WTC11 (cell line): ENCODE measurements around the gene LETM1. TPM values are rescaled to one million over a fixed set of nuclear protein-coding genes. Genes with fewer than 3 reads are reported as not detected.
"Not testable (repeated sequence)": the region's sequence is repeated elsewhere in the genome, so short reads cannot be mapped to it uniquely, and the experiment has no call there.

ENCODE experiments used
- ATAC-seq: fragments of 200-7000 bp; cut with Tn5 transposase; 2 replicates; pipeline ENCODE4 v1.10.0; 2021; ENCODE audit warnings: mild to moderate bottlenecking, moderate library complexity
- CTCF ChIA-PET: fragments of 300-600 bp; sonication (Branson Sonifier 250); formaldehyde crosslinking; loops from one replicate; lab custom pipeline; 2021; ENCODE audit warnings: antibody characterized with exemption; lab: Charles Lee
- POLR2A ChIA-PET: fragments of 350-600 bp; sonication (Branson Sonifier 250); formaldehyde crosslinking; loops from one replicate; lab custom pipeline; 2021; ENCODE audit warnings: antibody characterized with exemption; lab: Charles Lee
- DNase-seq: peaks from one replicate; pipeline ENCODE4 v3.0.0; 2021; ENCODE audit warnings: low spot score
- H3K27ac Mint-ChIP-seq: 2 replicates; pipeline ENCODE4 v1.8.0; 2021; ENCODE audit warnings: mixed read lengths
- H3K27me3 Mint-ChIP-seq: 2 replicates; pipeline ENCODE4 v1.8.0; 2021; ENCODE audit warnings: low read depth, mild to moderate bottlenecking, moderate library complexity, mixed read lengths
- H3K36me3 Mint-ChIP-seq: 2 replicates; pipeline ENCODE4 v1.8.0; 2021; ENCODE audit warnings: mixed read lengths
- H3K4me1 Mint-ChIP-seq: 2 replicates; pipeline ENCODE4 v1.8.0; 2022; ENCODE audit warnings: mixed read lengths
- H3K4me3 Mint-ChIP-seq: 2 replicates; pipeline ENCODE4 v1.8.0; 2021; ENCODE audit warnings: mild to moderate bottlenecking, moderate library complexity, mixed read lengths
- H3K9me3 Mint-ChIP-seq: 2 replicates; pipeline ENCODE4 v1.8.0; 2021; ENCODE audit warnings: mixed read lengths
- CREM ChIP-seq: sonication (generic); formaldehyde crosslinking; IDR thresholded peaks from 2 replicates; pipeline ENCODE4 v1.8.1; 2022; ENCODE audit warnings: mild to moderate bottlenecking, missing genetic modification reagents, moderate library complexity
- KAT7 ChIP-seq: sonication (generic); formaldehyde crosslinking; IDR thresholded peaks from 2 replicates; pipeline ENCODE4 v1.8.1; 2023; ENCODE audit warnings: missing genetic modification reagents, mild to moderate bottlenecking, borderline replicate concordance
- NFE2L1 ChIP-seq: sonication (generic); formaldehyde crosslinking; IDR thresholded peaks from 2 replicates; pipeline ENCODE4 v1.8.1; 2023; ENCODE audit warnings: missing genetic modification reagents
- OVOL2 ChIP-seq: fragments of 250-450 bp; sonication (Bioruptor Pico); IDR thresholded peaks from 2 replicates; pipeline ENCODE4 v1.9.0; 2021; ENCODE audit warnings: mild to moderate bottlenecking, borderline replicate concordance
- PRRX2 ChIP-seq: fragments of 250-450 bp; sonication (Bioruptor Pico); IDR thresholded peaks from 2 replicates; pipeline ENCODE4 v1.8.0; 2021; ENCODE audit warnings: mild to moderate bottlenecking
- ZNF121 ChIP-seq: sonication (generic); formaldehyde crosslinking; IDR thresholded peaks from 2 replicates; pipeline ENCODE4 v1.8.0; 2023; ENCODE audit warnings: missing genetic modification reagents
- ZNF138 ChIP-seq: sonication (generic); formaldehyde crosslinking; conservative IDR thresholded peaks from 2 replicates; pipeline ENCODE4 v1.8.1; 2022; ENCODE audit warnings: mild to moderate bottlenecking, moderate library complexity, missing genetic modification reagents
- ZNF263 ChIP-seq: sonication (generic); formaldehyde crosslinking; IDR thresholded peaks from 2 replicates; pipeline ENCODE4 v1.8.1; 2022; ENCODE audit warnings: low read depth, mild to moderate bottlenecking, moderate library complexity, missing genetic modification reagents
- ZNF423 ChIP-seq: fragments of 250-450 bp; sonication (Bioruptor Pico); IDR thresholded peaks from 2 replicates; pipeline ENCODE4 v2.1.2; 2022; ENCODE audit warnings: mild to moderate bottlenecking, moderate library complexity
- total RNA-seq: library from RNA; stranded (reverse); gene quantifications from 3 replicates; pipeline ENCODE4 v1.2.3, GENCODE V29; 2021
- TF ChIP-seq, protein P1 (sequence below): sonication (generic); formaldehyde crosslinking; IDR thresholded peaks from 2 replicates; pipeline ENCODE4 v1.8.0; 2023; ENCODE audit warnings: missing genetic modification reagents, mild to moderate bottlenecking, borderline replicate concordance
- TF ChIP-seq, protein P2 (sequence below): sonication (generic); formaldehyde crosslinking; IDR thresholded peaks from 2 replicates; pipeline ENCODE4 v1.8.1; 2022; ENCODE audit warnings: mild to moderate bottlenecking, moderate library complexity, missing genetic modification reagents
- TF ChIP-seq, protein P3 (sequence below): sonication (generic); formaldehyde crosslinking; conservative IDR thresholded peaks from 2 replicates; pipeline ENCODE4 v1.8.1; 2023; ENCODE audit warnings: mild to moderate bottlenecking, low read depth, missing genetic modification reagents, moderate library complexity
- TF ChIP-seq, protein P4 (sequence below): sonication (generic); formaldehyde crosslinking; IDR thresholded peaks from 2 replicates; pipeline ENCODE4 v1.8.1; 2023; ENCODE audit warnings: mild to moderate bottlenecking, moderate library complexity, missing genetic modification reagents
- TF ChIP-seq, protein P5 (sequence below): fragments of 250-450 bp; sonication (Bioruptor Pico); IDR thresholded peaks from 2 replicates; pipeline ENCODE4 v1.9.0; 2021; ENCODE audit warnings: mild to moderate bottlenecking
- TF ChIP-seq, protein P6 (sequence below): sonication (generic); formaldehyde crosslinking; IDR thresholded peaks from 2 replicates; pipeline ENCODE4 v1.8.1; 2022; ENCODE audit warnings: low read depth, missing genetic modification reagents, borderline replicate concordance
- TF ChIP-seq, protein P7 (sequence below): sonication (generic); formaldehyde crosslinking; IDR thresholded peaks from 2 replicates; pipeline ENCODE4 v1.8.0; 2022; ENCODE audit warnings: mild to moderate bottlenecking, missing genetic modification reagents
- TF ChIP-seq, protein P8 (sequence below): fragments of 250-450 bp; sonication (Bioruptor Pico); IDR thresholded peaks from 2 replicates; pipeline ENCODE4 v1.9.0; 2021; ENCODE audit warnings: mild to moderate bottlenecking, borderline replicate concordance

LETM1 gene
- total RNA-seq, 1 experiment from 2014 or later, result 66.7 TPM

DNA sequence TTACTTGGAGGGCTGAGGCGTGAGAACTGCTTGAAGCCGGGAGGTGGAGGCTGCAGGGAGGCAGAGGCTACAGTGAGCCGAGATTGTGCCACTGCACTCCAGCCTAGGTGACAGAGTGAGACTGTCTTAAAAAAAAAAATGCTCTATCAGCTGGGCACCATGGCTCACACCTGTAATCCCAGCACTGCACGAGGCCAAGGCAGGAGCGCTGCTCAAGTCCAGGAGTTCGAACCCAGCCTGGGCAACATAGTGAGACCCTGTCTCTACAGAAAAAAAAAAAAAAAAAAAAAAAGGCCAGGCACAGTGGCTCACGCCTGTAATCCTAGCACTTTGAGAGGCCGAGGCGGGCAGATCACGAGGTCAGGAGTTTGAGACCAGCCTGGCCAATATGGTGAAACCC is 11.3 kb downstream of the LETM1 start:
- DNase-seq, CTCF ChIA-PET: not testable (repeated sequence)
- TF ChIP-seq ZNF121 (CRISPR knock-in tag), result peak; percentile 78
- TF ChIP-seq, all 79 proteins: peak for 1; not testable (repeated sequence) for 78
- H3K27me3 Mint-ChIP-seq, ATAC-seq, POLR2A ChIA-PET, H3K27ac Mint-ChIP-seq, H3K4me3 Mint-ChIP-seq, H3K9me3 Mint-ChIP-seq, H3K4me1 Mint-ChIP-seq: not testable (repeated sequence)
- H3K36me3 Mint-ChIP-seq, result peaks cover 30% of the 10 kb centered on the region

DNA sequence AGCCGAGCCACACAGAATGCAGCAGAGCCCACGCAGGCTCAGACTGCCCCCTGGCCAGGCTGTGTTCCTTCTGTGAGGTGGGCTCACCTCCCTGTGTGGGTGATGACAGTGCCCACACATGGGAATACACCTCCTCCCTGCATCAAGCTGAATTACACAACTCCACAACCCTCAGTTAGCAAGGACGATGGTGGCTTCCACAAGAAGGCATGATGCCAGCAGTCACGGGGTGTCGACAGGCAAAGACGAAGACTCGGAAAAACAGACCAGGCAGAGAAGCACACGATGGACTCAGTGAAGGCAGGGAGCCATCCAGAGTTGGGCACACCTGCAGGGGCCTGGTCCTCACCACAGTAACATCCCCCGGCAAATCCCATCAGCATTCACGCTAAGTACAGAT is 12.1 kb downstream of the LETM1 start:
- Mint-ChIP-seq H3K4me1 (no peaks in the 10 kb centered on the region), H3K27me3 (no peaks in the 10 kb centered on the region), H3K36me3 (peaks cover 38% of the 10 kb centered on the region), H3K4me3 (no peak overlapping the region), H3K27ac (peak overlapping the region; percentile 37), H3K9me3 (no peaks in the 10 kb centered on the region)
- TF ChIP-seq CREM (CRISPR knock-in tag) (no peak), KAT7 (CRISPR knock-in tag) (no peak), PRRX2 (CRISPR knock-in tag) (no peak), OVOL2 (CRISPR knock-in tag) (no peak), NFE2L1 (CRISPR knock-in tag) (no peak), ZNF138 (CRISPR knock-in tag) (no peak), ZNF423 (no peak), ZNF263 (CRISPR knock-in tag) (no peak)
- TF ChIP-seq, protein P1, sequence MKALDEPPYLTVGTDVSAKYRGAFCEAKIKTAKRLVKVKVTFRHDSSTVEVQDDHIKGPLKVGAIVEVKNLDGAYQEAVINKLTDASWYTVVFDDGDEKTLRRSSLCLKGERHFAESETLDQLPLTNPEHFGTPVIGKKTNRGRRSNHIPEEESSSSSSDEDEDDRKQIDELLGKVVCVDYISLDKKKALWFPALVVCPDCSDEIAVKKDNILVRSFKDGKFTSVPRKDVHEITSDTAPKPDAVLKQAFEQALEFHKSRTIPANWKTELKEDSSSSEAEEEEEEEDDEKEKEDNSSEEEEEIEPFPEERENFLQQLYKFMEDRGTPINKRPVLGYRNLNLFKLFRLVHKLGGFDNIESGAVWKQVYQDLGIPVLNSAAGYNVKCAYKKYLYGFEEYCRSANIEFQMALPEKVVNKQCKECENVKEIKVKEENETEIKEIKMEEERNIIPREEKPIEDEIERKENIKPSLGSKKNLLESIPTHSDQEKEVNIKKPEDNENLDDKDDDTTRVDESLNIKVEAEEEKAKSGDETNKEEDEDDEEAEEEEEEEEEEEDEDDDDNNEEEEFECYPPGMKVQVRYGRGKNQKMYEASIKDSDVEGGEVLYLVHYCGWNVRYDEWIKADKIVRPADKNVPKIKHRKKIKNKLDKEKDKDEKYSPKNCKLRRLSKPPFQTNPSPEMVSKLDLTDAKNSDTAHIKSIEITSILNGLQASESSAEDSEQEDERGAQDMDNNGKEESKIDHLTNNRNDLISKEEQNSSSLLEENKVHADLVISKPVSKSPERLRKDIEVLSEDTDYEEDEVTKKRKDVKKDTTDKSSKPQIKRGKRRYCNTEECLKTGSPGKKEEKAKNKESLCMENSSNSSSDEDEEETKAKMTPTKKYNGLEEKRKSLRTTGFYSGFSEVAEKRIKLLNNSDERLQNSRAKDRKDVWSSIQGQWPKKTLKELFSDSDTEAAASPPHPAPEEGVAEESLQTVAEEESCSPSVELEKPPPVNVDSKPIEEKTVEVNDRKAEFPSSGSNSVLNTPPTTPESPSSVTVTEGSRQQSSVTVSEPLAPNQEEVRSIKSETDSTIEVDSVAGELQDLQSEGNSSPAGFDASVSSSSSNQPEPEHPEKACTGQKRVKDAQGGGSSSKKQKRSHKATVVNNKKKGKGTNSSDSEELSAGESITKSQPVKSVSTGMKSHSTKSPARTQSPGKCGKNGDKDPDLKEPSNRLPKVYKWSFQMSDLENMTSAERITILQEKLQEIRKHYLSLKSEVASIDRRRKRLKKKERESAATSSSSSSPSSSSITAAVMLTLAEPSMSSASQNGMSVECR (CRISPR knock-in tag), result no peak
- TF ChIP-seq, protein P2, sequence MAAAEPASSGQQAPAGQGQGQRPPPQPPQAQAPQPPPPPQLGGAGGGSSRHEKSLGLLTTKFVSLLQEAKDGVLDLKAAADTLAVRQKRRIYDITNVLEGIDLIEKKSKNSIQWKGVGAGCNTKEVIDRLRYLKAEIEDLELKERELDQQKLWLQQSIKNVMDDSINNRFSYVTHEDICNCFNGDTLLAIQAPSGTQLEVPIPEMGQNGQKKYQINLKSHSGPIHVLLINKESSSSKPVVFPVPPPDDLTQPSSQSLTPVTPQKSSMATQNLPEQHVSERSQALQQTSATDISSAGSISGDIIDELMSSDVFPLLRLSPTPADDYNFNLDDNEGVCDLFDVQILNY (CRISPR knock-in tag), result no peak
- TF ChIP-seq, protein P3, sequence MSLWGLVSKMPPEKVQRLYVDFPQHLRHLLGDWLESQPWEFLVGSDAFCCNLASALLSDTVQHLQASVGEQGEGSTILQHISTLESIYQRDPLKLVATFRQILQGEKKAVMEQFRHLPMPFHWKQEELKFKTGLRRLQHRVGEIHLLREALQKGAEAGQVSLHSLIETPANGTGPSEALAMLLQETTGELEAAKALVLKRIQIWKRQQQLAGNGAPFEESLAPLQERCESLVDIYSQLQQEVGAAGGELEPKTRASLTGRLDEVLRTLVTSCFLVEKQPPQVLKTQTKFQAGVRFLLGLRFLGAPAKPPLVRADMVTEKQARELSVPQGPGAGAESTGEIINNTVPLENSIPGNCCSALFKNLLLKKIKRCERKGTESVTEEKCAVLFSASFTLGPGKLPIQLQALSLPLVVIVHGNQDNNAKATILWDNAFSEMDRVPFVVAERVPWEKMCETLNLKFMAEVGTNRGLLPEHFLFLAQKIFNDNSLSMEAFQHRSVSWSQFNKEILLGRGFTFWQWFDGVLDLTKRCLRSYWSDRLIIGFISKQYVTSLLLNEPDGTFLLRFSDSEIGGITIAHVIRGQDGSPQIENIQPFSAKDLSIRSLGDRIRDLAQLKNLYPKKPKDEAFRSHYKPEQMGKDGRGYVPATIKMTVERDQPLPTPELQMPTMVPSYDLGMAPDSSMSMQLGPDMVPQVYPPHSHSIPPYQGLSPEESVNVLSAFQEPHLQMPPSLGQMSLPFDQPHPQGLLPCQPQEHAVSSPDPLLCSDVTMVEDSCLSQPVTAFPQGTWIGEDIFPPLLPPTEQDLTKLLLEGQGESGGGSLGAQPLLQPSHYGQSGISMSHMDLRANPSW (CRISPR knock-in tag), result no peak
- TF ChIP-seq, protein P4, sequence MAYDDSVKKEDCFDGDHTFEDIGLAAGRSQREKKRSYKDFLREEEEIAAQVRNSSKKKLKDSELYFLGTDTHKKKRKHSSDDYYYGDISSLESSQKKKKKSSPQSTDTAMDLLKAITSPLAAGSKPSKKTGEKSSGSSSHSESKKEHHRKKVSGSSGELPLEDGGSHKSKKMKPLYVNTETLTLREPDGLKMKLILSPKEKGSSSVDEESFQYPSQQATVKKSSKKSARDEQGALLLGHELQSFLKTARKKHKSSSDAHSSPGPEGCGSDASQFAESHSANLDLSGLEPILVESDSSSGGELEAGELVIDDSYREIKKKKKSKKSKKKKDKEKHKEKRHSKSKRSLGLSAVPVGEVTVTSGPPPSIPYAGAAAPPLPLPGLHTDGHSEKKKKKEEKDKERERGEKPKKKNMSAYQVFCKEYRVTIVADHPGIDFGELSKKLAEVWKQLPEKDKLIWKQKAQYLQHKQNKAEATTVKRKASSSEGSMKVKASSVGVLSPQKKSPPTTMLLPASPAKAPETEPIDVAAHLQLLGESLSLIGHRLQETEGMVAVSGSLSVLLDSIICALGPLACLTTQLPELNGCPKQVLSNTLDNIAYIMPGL (CRISPR knock-in tag), result no peak
- TF ChIP-seq, protein P5, sequence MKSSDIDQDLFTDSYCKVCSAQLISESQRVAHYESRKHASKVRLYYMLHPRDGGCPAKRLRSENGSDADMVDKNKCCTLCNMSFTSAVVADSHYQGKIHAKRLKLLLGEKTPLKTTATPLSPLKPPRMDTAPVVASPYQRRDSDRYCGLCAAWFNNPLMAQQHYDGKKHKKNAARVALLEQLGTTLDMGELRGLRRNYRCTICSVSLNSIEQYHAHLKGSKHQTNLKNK (CRISPR knock-in tag), result no peak
- TF ChIP-seq, protein P6, sequence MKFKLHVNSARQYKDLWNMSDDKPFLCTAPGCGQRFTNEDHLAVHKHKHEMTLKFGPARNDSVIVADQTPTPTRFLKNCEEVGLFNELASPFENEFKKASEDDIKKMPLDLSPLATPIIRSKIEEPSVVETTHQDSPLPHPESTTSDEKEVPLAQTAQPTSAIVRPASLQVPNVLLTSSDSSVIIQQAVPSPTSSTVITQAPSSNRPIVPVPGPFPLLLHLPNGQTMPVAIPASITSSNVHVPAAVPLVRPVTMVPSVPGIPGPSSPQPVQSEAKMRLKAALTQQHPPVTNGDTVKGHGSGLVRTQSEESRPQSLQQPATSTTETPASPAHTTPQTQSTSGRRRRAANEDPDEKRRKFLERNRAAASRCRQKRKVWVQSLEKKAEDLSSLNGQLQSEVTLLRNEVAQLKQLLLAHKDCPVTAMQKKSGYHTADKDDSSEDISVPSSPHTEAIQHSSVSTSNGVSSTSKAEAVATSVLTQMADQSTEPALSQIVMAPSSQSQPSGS (CRISPR knock-in tag), result no peak
- TF ChIP-seq, protein P7, sequence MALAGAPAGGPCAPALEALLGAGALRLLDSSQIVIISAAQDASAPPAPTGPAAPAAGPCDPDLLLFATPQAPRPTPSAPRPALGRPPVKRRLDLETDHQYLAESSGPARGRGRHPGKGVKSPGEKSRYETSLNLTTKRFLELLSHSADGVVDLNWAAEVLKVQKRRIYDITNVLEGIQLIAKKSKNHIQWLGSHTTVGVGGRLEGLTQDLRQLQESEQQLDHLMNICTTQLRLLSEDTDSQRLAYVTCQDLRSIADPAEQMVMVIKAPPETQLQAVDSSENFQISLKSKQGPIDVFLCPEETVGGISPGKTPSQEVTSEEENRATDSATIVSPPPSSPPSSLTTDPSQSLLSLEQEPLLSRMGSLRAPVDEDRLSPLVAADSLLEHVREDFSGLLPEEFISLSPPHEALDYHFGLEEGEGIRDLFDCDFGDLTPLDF, result no peak
- TF ChIP-seq, protein P8, sequence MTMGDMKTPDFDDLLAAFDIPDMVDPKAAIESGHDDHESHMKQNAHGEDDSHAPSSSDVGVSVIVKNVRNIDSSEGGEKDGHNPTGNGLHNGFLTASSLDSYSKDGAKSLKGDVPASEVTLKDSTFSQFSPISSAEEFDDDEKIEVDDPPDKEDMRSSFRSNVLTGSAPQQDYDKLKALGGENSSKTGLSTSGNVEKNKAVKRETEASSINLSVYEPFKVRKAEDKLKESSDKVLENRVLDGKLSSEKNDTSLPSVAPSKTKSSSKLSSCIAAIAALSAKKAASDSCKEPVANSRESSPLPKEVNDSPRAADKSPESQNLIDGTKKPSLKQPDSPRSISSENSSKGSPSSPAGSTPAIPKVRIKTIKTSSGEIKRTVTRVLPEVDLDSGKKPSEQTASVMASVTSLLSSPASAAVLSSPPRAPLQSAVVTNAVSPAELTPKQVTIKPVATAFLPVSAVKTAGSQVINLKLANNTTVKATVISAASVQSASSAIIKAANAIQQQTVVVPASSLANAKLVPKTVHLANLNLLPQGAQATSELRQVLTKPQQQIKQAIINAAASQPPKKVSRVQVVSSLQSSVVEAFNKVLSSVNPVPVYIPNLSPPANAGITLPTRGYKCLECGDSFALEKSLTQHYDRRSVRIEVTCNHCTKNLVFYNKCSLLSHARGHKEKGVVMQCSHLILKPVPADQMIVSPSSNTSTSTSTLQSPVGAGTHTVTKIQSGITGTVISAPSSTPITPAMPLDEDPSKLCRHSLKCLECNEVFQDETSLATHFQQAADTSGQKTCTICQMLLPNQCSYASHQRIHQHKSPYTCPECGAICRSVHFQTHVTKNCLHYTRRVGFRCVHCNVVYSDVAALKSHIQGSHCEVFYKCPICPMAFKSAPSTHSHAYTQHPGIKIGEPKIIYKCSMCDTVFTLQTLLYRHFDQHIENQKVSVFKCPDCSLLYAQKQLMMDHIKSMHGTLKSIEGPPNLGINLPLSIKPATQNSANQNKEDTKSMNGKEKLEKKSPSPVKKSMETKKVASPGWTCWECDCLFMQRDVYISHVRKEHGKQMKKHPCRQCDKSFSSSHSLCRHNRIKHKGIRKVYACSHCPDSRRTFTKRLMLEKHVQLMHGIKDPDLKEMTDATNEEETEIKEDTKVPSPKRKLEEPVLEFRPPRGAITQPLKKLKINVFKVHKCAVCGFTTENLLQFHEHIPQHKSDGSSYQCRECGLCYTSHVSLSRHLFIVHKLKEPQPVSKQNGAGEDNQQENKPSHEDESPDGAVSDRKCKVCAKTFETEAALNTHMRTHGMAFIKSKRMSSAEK, result no peak
- ChIA-PET POLR2A (no interaction called here), CTCF (interaction anchor here (2.8 kb wide), 1 partner anchor 95 kb away, joined by 14 read pairs; no protein-coding TSS in a partner anchor)
- DNase-seq (no peak), ATAC-seq (no peak)
